B cell (primary cell): ENCODE data around the gene EDN1. TPM values are rescaled to one million over a fixed set of nuclear protein-coding genes. Genes with fewer than 3 reads are reported as not detected.

ENCODE experiments used
- ATAC-seq: fragments of 200-7000 bp; cut with Tn5 transposase; one replicate; pipeline ENCODE4 v1.10.0; 2021; ENCODE audit warnings: low read depth, mild to moderate bottlenecking, moderate number of reproducible peaks, moderate library complexity
- CTCF ChIA-PET: fragments of 350-600 bp; sonication (Branson Sonifier 250); formaldehyde crosslinking; loops from one replicate; lab custom pipeline; 2021; ENCODE audit warnings: antibody characterized with exemption, inconsistent platforms; lab: Charles Lee
- POLR2A ChIA-PET: fragments of 350-600 bp; sonication (Branson Sonifier 250); formaldehyde crosslinking; loops from one replicate; lab custom pipeline; 2021; ENCODE audit warnings: antibody characterized with exemption; lab: Charles Lee
- DNase-seq: peaks from one replicate; pipeline ENCODE4 v3.0.0; 2013
- H2AFZ ChIP-seq: 2 replicates; pipeline ENCODE4 v1.6.1; 2012; ENCODE audit warnings: mild to moderate bottlenecking, low read depth, low read length; ENCODE audit not compliant: insufficient read depth, poor library complexity, severe bottlenecking
- H3K27ac ChIP-seq, 2 donors: 1 replicate in 1 of 2; 2 replicates in 1 of 2; pipeline ENCODE4 v1.5.1; 2012 to 2013; ENCODE audit warnings: low read length in 2 of 2, mild to moderate bottlenecking in 2 of 2, moderate library complexity in 1 of 2
- H3K27me3 ChIP-seq, 4 experiments: fragments of 200-600 bp in 1 of 4; sonication (generic) in 1 of 4; replicated peaks in 1 of 4; 1 replicate in 2 of 4; 2 replicates in 2 of 4; pipeline versions ENCODE4 v1.6.1 to v1.7.0; 2013 to 2016; ENCODE audit warnings: low read length in 3 of 4, mild to moderate bottlenecking in 2 of 4, mixed read lengths in 1 of 4, moderate library complexity in 1 of 4; ENCODE audit not compliant: insufficient read depth in 4 of 4, control insufficient read depth in 3 of 4; ENCODE audit errors: control extremely low read depth in 1 of 4
- H3K36me3 ChIP-seq, 2 experiments: replicated peaks in 1 of 2; 1 replicate in 1 of 2; 2 replicates in 1 of 2; pipeline versions ENCODE4 v1.6.1 to v1.7.1; 2013; ENCODE audit warnings: low read length in 1 of 2; ENCODE audit not compliant: insufficient read depth in 2 of 2, control insufficient read depth in 1 of 2; ENCODE audit errors: control extremely low read depth in 1 of 2, extremely low read depth in 1 of 2
- H3K4me1 ChIP-seq, 2 donors: fragments of 200-600 bp in 1 of 2; sonication (generic) in 1 of 2; 1 replicate in 1 of 2; 2 replicates in 1 of 2; pipeline versions ENCODE4 v1.5.1 to v1.6.1; 2013 to 2017; ENCODE audit warnings: low read length in 2 of 2; ENCODE audit not compliant: control insufficient read depth in 2 of 2, insufficient read depth in 2 of 2
- H3K4me2 ChIP-seq: replicated peaks from 2 replicates; pipeline ENCODE3; 2012; ENCODE audit warnings: mild to moderate bottlenecking, low read depth, low read length; ENCODE audit not compliant: poor library complexity, severe bottlenecking
- H3K4me3 ChIP-seq, 5 experiments: fragments of 200-600 bp in 1 of 5; sonication (generic) in 1 of 5; 1 replicate in 3 of 5; 2 replicates in 2 of 5; pipeline versions ENCODE4 v1.5.1 to v1.7.0; 2011 to 2016; ENCODE audit warnings: low read length in 4 of 5, mild to moderate bottlenecking in 4 of 5, low read depth in 2 of 5, control low read depth in 1 of 5, moderate library complexity in 1 of 5; ENCODE audit not compliant: insufficient read depth in 1 of 5; ENCODE audit errors: control extremely low read depth in 1 of 5, extremely low read depth in 1 of 5
- H3K79me2 ChIP-seq: fragments of 200-600 bp; sonication (generic); one replicate; pipeline ENCODE4 v1.6.0; 2016; ENCODE audit warnings: low read length; ENCODE audit not compliant: control insufficient read depth, insufficient read depth
- H3K9ac ChIP-seq: fragments of 200-600 bp; sonication (generic); 2 replicates; pipeline ENCODE4 v1.6.1; 2017; ENCODE audit warnings: mild to moderate bottlenecking, low read length, moderate library complexity
- H3K9me3 ChIP-seq, 3 donors: one replicate each; pipeline versions ENCODE4 v1.6.1 to v1.7.1; 2013; ENCODE audit warnings: low read length in 2 of 3; ENCODE audit not compliant: control insufficient read depth in 2 of 3, insufficient read depth in 1 of 3; ENCODE audit errors: control extremely low read depth in 1 of 3
- H4K20me1 ChIP-seq: 2 replicates; pipeline ENCODE4 v1.6.0; 2012; ENCODE audit warnings: mild to moderate bottlenecking, low read length; ENCODE audit not compliant: insufficient read depth, control insufficient read depth, poor library complexity, severe bottlenecking
- H3K27ac Mint-ChIP-seq: one replicate; pipeline ENCODE4 v1.8.0; 2021; ENCODE audit warnings: mixed read lengths
- H3K27me3 Mint-ChIP-seq: one replicate; pipeline ENCODE4 v1.8.0; 2021; ENCODE audit warnings: mixed read lengths
- H3K4me1 Mint-ChIP-seq: one replicate; pipeline ENCODE4 v1.8.0; 2021; ENCODE audit warnings: mixed read lengths
- H3K4me3 Mint-ChIP-seq: one replicate; pipeline ENCODE4 v1.8.0; 2021; ENCODE audit warnings: mixed read lengths
- H3K9me3 Mint-ChIP-seq: one replicate; pipeline ENCODE4 v1.8.0; 2022; ENCODE audit warnings: mixed read lengths; ENCODE audit not compliant: insufficient read depth
- CTCF ChIP-seq: fragments of 200-600 bp; IDR thresholded peaks from one replicate; pipeline ENCODE4 v1.8.0; 2022; ENCODE audit warnings: antibody characterized with exemption, mild to moderate bottlenecking
- EZH2 ChIP-seq: IDR thresholded peaks from 2 replicates; pipeline ENCODE4 v1.6.1; 2012; ENCODE audit warnings: borderline replicate concordance, low read depth, mild to moderate bottlenecking, moderate library complexity, low read length; ENCODE audit not compliant: insufficient read depth, poor library complexity, severe bottlenecking
- WGBS: methylation state at CpG from one replicate; pipeline ENCODE4 v1.1.5; 2013; ENCODE audit warnings: missing lambda C conversion rate; ENCODE audit not compliant: insufficient coverage; 5-methylcytosine and 5-hydroxymethylcytosine counted together
- intact Hi-C: fragments of 100-400 bp; cut with micrococcal nuclease; formaldehyde crosslinking; loops from one replicate; pipeline ENCODE4 v1.10.0; 2022
- polyA plus RNA-seq: library from polyadenylated mRNA; depleted of rRNA; stranded (reverse); fragments of >200 nt; gene quantifications from 2 replicates; pipeline ENCODE4 v1.2.3, GENCODE V29; 2012
- total RNA-seq, 2 donors: library from RNA; stranded (reverse); fragments of 120-200 nt in 1 of 2; gene quantifications; 1 replicate in 1 of 2; 2 replicates in 1 of 2; pipeline versions ENCODE4 v1.2.3 to v1.2.4, GENCODE V29; 2013 to 2022

Gene EDN1
- total and polyA plus RNA-seq, 2 donors (not counting 1 experiment from before 2014, with no cell fraction given) = 1.4 to 2.1 TPM

GRCh38 chr6:12298017-12298978, 8.1 kb downstream of the EDN1 start:
- Mint-ChIP-seq H3K9me3 (no peaks in the 10 kb centered on the region), H3K27ac (no peak overlapping the region), H3K4me1 (no peaks in the 10 kb centered on the region), H3K4me3 (no peak overlapping the region), H3K27me3 (peaks cover 35% of the 10 kb centered on the region)
- CTCF ChIA-PET = interaction anchor here (0.9 to 3.1 kb wide), 3 partner anchors 9 to 643 kb away, joined by 3 to 19 read pairs (median 3); partner anchors contain the start of gene EDN1
- Histone ChIP-seq H3K27ac (no peak overlapping the region), H3K79me2 (no peaks in the 10 kb centered on the region), H3K36me3 (no peaks in the 10 kb centered on the region), H2AFZ (no peak overlapping the region), H3K27me3 (peaks cover 0 to 2% (median 0%) of the 10 kb centered on the region in 4 experiments), H4K20me1 (no peaks in the 10 kb centered on the region), H3K9ac (no peak overlapping the region), H3K4me3 (no peak overlapping the region), H3K9me3 (no peaks in the 10 kb centered on the region), H3K4me1 (no peaks in the 10 kb centered on the region), H3K4me2 (no peak overlapping the region)
- POLR2A ChIA-PET = no interaction called here
- no peak for DNase-seq
- intact Hi-C loops = no loop called here
- WGBS = no CpG with 5 or more reads among the region's 7 CpGs
- TF ChIP-seq CTCF (no peak), EZH2 (no peak)
- ATAC-seq = no peak

GRCh38 chr6:12298995-12299394, 8.8 kb downstream of the EDN1 start:
- no peaks in the 10 kb centered on the region for H3K27me3 ChIP-seq
- no peak for ATAC-seq
- H3K36me3 ChIP-seq = no peaks in the 10 kb centered on the region
- no peak overlapping the region for H3K27ac ChIP-seq
- H3K4me1 Mint-ChIP-seq = no peaks in the 10 kb centered on the region
- no peaks in the 10 kb centered on the region for H3K9me3 Mint-ChIP-seq
- no peak for DNase-seq
- no peak overlapping the region for H3K4me3 ChIP-seq
- POLR2A ChIA-PET = no interaction called here
- no peaks in the 10 kb centered on the region for H4K20me1 ChIP-seq
- no peak overlapping the region for H3K27ac Mint-ChIP-seq
- no peak overlapping the region for H2AFZ ChIP-seq
- CTCF ChIA-PET = interaction anchor here (0.9 to 3.1 kb wide), 2 partner anchors 9 to 21 kb away, joined by 3 to 19 read pairs; partner anchors contain the start of gene EDN1
- no peak for TF ChIP-seq CTCF
- no peak for TF ChIP-seq EZH2
- H3K9ac ChIP-seq = no peak overlapping the region
- H3K4me1 ChIP-seq = no peaks in the 10 kb centered on the region
- intact Hi-C loops = no loop called here
- no peaks in the 10 kb centered on the region for H3K79me2 ChIP-seq
- H3K9me3 ChIP-seq = no peaks in the 10 kb centered on the region
- H3K27me3 Mint-ChIP-seq = peaks cover 34% of the 10 kb centered on the region
- H3K4me3 Mint-ChIP-seq = no peak overlapping the region
- H3K4me2 ChIP-seq = no peak overlapping the region
- 85% methylated on average over 1 of the region's 1 CpG for WGBS
